HEK293 (cell line): ENCODE measurements around the gene WNT9B.

ENCODE experiments used
- CTCF ChIA-PET: fragments of 350-600 bp; formaldehyde crosslinking; extraction: SDS; loops from one replicate; lab custom pipeline; 2021; ENCODE audit warnings: antibody characterized with exemption; lab: Yijun Ruan, JAX
- POLR2A ChIA-PET: fragments of 300-600 bp; formaldehyde crosslinking; extraction: SDS; loops from one replicate; lab custom pipeline; 2020; ENCODE audit warnings: antibody characterized with exemption, inconsistent platforms; lab: Yijun Ruan, JAX
- H3K27ac ChIP-seq: fragments of 200-500 bp; sonication (Bioruptor generic); 2 replicates; pipeline ENCODE4 v1.5.1; 2014; ENCODE audit warnings: low read depth, low read length, control low read depth, inconsistent platforms; ENCODE audit errors: extremely low read depth
- H3K36me3 ChIP-seq, 2 experiments: fragments of 200-500 bp in 1 of 2; sonication (Bioruptor generic) in 1 of 2; 1 replicate in 1 of 2; 2 replicates in 1 of 2; pipeline ENCODE4 v1.5.1; 2014 to 2017; ENCODE audit warnings: inconsistent platforms in 2 of 2, low read length in 2 of 2; ENCODE audit not compliant: control insufficient read depth in 2 of 2, insufficient read depth in 1 of 2
- H3K4me1 ChIP-seq: fragments of 200-500 bp; sonication (Bioruptor generic); 2 replicates; pipeline ENCODE4 v1.5.1; 2014; ENCODE audit warnings: mild to moderate bottlenecking, low read length, inconsistent platforms; ENCODE audit not compliant: control insufficient read depth, insufficient read depth
- H3K4me3 ChIP-seq: 2 replicates; pipeline ENCODE4 v1.5.1; 2011; ENCODE audit warnings: low read depth, mild to moderate bottlenecking, control low read depth, low read length, moderate library complexity
- H3K9me3 ChIP-seq: fragments of 200-500 bp; sonication (Bioruptor generic); 2 replicates; pipeline ENCODE4 v1.5.1; 2014; ENCODE audit warnings: low read depth, low read length, inconsistent platforms; ENCODE audit not compliant: control insufficient read depth, insufficient read depth
- ATF2 ChIP-seq: fragments of 450-650 bp; formaldehyde crosslinking; IDR thresholded peaks from 2 replicates; pipeline ENCODE4 v1.5.1; 2016; ENCODE audit warnings: missing biosample characterization, missing genetic modification characterization, low read depth
- BCL11B ChIP-seq: fragments of 450-650 bp; formaldehyde crosslinking; IDR thresholded peaks from 2 replicates; pipeline ENCODE4 v1.5.1; 2016; ENCODE audit warnings: low read depth, missing biosample characterization, missing genetic modification characterization
- GLI4 ChIP-seq: fragments of 450-650 bp; formaldehyde crosslinking; IDR thresholded peaks from 2 replicates; pipeline ENCODE4 v1.5.1; 2016; ENCODE audit warnings: missing biosample characterization, missing genetic modification characterization
- GLIS1 ChIP-seq: fragments of 450-650 bp; formaldehyde crosslinking; IDR thresholded peaks from 2 replicates; pipeline ENCODE4 v1.5.1; 2016; ENCODE audit warnings: missing biosample characterization, missing genetic modification characterization
- GLIS2 ChIP-seq: fragments of 450-650 bp; formaldehyde crosslinking; IDR thresholded peaks from 2 replicates; pipeline ENCODE4 v1.5.1; 2016; ENCODE audit warnings: missing biosample characterization, missing genetic modification characterization
- PATZ1 ChIP-seq: fragments of 450-650 bp; formaldehyde crosslinking; IDR thresholded peaks from 2 replicates; pipeline ENCODE4 v1.5.1; 2016; ENCODE audit warnings: missing biosample characterization, missing genetic modification characterization
- PBX3 ChIP-seq: sonication (generic); formaldehyde crosslinking; IDR thresholded peaks from 2 replicates; pipeline ENCODE4 v1.8.1; 2022; ENCODE audit warnings: mild to moderate bottlenecking, moderate library complexity, missing genetic modification reagents
- TCF7L2 ChIP-seq: IDR thresholded peaks from 2 replicates; pipeline ENCODE4 v1.6.1; 2011; ENCODE audit warnings: low read depth, mild to moderate bottlenecking, inconsistent platforms, low read length, moderate library complexity, borderline replicate concordance
- TSHZ1 ChIP-seq: fragments of 450-650 bp; formaldehyde crosslinking; IDR thresholded peaks from 2 replicates; pipeline ENCODE4 v1.5.1; 2016; ENCODE audit warnings: missing biosample characterization, missing genetic modification characterization, borderline replicate concordance
- ZIC2 ChIP-seq: fragments of 450-650 bp; formaldehyde crosslinking; IDR thresholded peaks from 2 replicates; pipeline ENCODE4 v1.5.1; 2016; ENCODE audit warnings: missing biosample characterization, missing genetic modification characterization
- ZNF169 ChIP-seq: fragments of 450-650 bp; formaldehyde crosslinking; IDR thresholded peaks from 2 replicates; pipeline ENCODE4 v1.5.1; 2016; ENCODE audit warnings: missing biosample characterization, missing genetic modification characterization
- ZNF18 ChIP-seq: fragments of 450-650 bp; formaldehyde crosslinking; IDR thresholded peaks from 2 replicates; pipeline ENCODE4 v1.5.1; 2016; ENCODE audit warnings: missing biosample characterization, missing genetic modification characterization
- ZNF302 ChIP-seq: fragments of 450-650 bp; formaldehyde crosslinking; IDR thresholded peaks from 2 replicates; pipeline ENCODE4 v1.5.1; 2016; ENCODE audit warnings: missing biosample characterization, missing genetic modification characterization, low read depth
- ZNF311 ChIP-seq: fragments of 450-650 bp; formaldehyde crosslinking; IDR thresholded peaks from 2 replicates; pipeline ENCODE4 v1.5.1; 2017; ENCODE audit warnings: missing biosample characterization, missing genetic modification characterization, borderline replicate concordance
- ZNF398 ChIP-seq: fragments of 450-650 bp; formaldehyde crosslinking; IDR thresholded peaks from 2 replicates; pipeline ENCODE4 v1.5.1; 2017; ENCODE audit warnings: missing biosample characterization, missing genetic modification characterization
- ZNF529 ChIP-seq: fragments of 450-650 bp; formaldehyde crosslinking; IDR thresholded peaks from 2 replicates; pipeline ENCODE4 v1.5.1; 2017; ENCODE audit warnings: missing genetic modification characterization, missing biosample characterization; ENCODE audit not compliant: insufficient replicate concordance
- ZNF558 ChIP-seq: fragments of 450-650 bp; formaldehyde crosslinking; IDR thresholded peaks from 2 replicates; pipeline ENCODE4 v1.5.1; 2016; ENCODE audit warnings: missing biosample characterization, missing genetic modification characterization
- ZNF600 ChIP-seq: fragments of 450-650 bp; formaldehyde crosslinking; IDR thresholded peaks from 2 replicates; pipeline ENCODE4 v1.5.1; 2016; ENCODE audit warnings: missing biosample characterization, missing genetic modification characterization
- ZNF621 ChIP-seq: fragments of 450-650 bp; formaldehyde crosslinking; IDR thresholded peaks from 2 replicates; pipeline ENCODE4 v1.5.1; 2017; ENCODE audit warnings: missing biosample characterization, missing genetic modification characterization
- ZNF623 ChIP-seq: fragments of 450-650 bp; formaldehyde crosslinking; IDR thresholded peaks from 2 replicates; pipeline ENCODE4 v1.5.1; 2016; ENCODE audit warnings: missing biosample characterization, missing genetic modification characterization
- ZNF629 ChIP-seq: fragments of 450-650 bp; formaldehyde crosslinking; IDR thresholded peaks from 2 replicates; pipeline ENCODE4 v1.5.1; 2017; ENCODE audit warnings: missing biosample characterization, missing genetic modification characterization
- ZNF658 ChIP-seq: fragments of 450-650 bp; formaldehyde crosslinking; IDR thresholded peaks from 2 replicates; pipeline ENCODE4; 2016; ENCODE audit warnings: missing biosample characterization, missing genetic modification characterization
- ZSCAN16 ChIP-seq: fragments of 450-650 bp; formaldehyde crosslinking; IDR thresholded peaks from 2 replicates; pipeline ENCODE4 v1.5.1; 2016; ENCODE audit warnings: missing biosample characterization, missing genetic modification characterization
- ZSCAN30 ChIP-seq: fragments of 450-650 bp; IDR thresholded peaks from 2 replicates; pipeline ENCODE4 v1.5.1; 2018; ENCODE audit warnings: missing biosample characterization, mild to moderate bottlenecking, missing genetic modification characterization, moderate library complexity

Gene WNT9B

GRCh38 chr17:46832331-46832821 lies 19.0 kb upstream of the WNT9B start (continued):
- TF ChIP-seq ZNF302 (tag by site-specific recombination): no peak
- no peak for TF ChIP-seq ZNF621 (tag by site-specific recombination)
- TF ChIP-seq ZNF623 (tag by site-specific recombination): no peak
- TF ChIP-seq ZNF169 (tag by site-specific recombination): no peak
- peak; percentile 39; the same call in 1 of the 2 replicates for TF ChIP-seq ZIC2
- peak; percentile 72 for TF ChIP-seq GLIS1
- no peak for TF ChIP-seq ZNF529 (tag by site-specific recombination)
- TF ChIP-seq TCF7L2: no peak
- TF ChIP-seq ZSCAN30: no peak
- no peak for TF ChIP-seq PBX3 (CRISPR knock-in tag)
- TF ChIP-seq GLI4 (tag by site-specific recombination): no peak
- peak; percentile 53 for TF ChIP-seq ZNF398 (tag by site-specific recombination)
- TF ChIP-seq ZNF658: no peak
- TF ChIP-seq GLIS2 (tag by site-specific recombination): no peak
- TF ChIP-seq BCL11B: no peak
- TF ChIP-seq ZNF558: no peak

- Histone ChIP-seq H3K36me3 (no peaks in the 10 kb centered on the region), H3K9me3 (no peaks in the 10 kb centered on the region), H3K4me3 (no peak overlapping the region), H3K27ac (no peak overlapping the region), H3K4me1 (no peaks in the 10 kb centered on the region)
- ChIA-PET POLR2A (interaction anchor here (1.1 kb wide), 1 partner anchor 110 kb away, joined by 3 read pairs; no protein-coding TSS in a partner anchor), CTCF (interaction anchor here (0.6 to 1.8 kb wide), 10 partner anchors 8 to 831 kb away, joined by 3 to 9 read pairs (median 4); no protein-coding TSS in a partner anchor)
- TF ChIP-seq PATZ1 (tag by site-specific recombination) (0 out of 2 replicates have a peak, but pooled peaks have one; percentile 13), ATF2 (0 out of 2 replicates have a peak, but pooled peaks have one; percentile 36), ZNF600 (tag by site-specific recombination) (peak; percentile 85), TSHZ1 (tag by site-specific recombination) (0 out of 2 replicates have a peak, but pooled peaks have one; percentile 28), ZNF629 (tag by site-specific recombination) (peak; percentile 94), ZNF18 (no peak), ZNF311 (tag by site-specific recombination) (no peak), ZSCAN16 (tag by site-specific recombination) (no peak)
Observed at GRCh38 chr17:46832945-46833839, 18.2 kb upstream of the WNT9B start.
